HG03521 (cell line): Measurements from ENCODE around the gene KRTAP1-4.
"Not testable (repeated sequence)": the region's sequence is repeated elsewhere in the genome, so short reads cannot be mapped to it uniquely, and the experiment has no call there.

ENCODE experiments used
- ATAC-seq: cut with Tn5 transposase; IDR thresholded peaks from one replicate; pipeline ENCODE4 v1.9.1; 2021; ENCODE audit warnings: mild to moderate bottlenecking, moderate library complexity; ENCODE audit not compliant: unreplicated experiment

The KRTAP1-4 gene

GRCh38 chr17:41009301-41009760 lies 20.7 kb downstream of the KRTAP1-4 start:
- no peak for ATAC-seq

GRCh38 chr17:41008811-41009210 lies 21.2 kb downstream of the KRTAP1-4 start, which contains the start of gene KRTAP3-1:
Gene KRTAP3-1 (minus strand): TSS chr17:41009128. CDS start chr17:41009074, 54 bp downstream.
- ATAC-seq: no peak

GRCh38 chr17:41004397-41004796 lies 25.6 kb downstream of the KRTAP1-4 start:
- no peak for ATAC-seq

- no peak for ATAC-seq
Observed at GRCh38 chr17:41003926-41004325, 26.1 kb downstream of the KRTAP1-4 start.

GRCh38 chr17:41002814-41003213 lies 27.2 kb downstream of the KRTAP1-4 start:
- ATAC-seq: no peak

- ATAC-seq: no peak
Observed at GRCh38 chr17:41001795-41002194, 28.2 kb downstream of the KRTAP1-4 start.

GRCh38 chr17:40999563-40999962 lies 30.4 kb downstream of the KRTAP1-4 start, which contains the start of gene KRTAP3-2:
Gene KRTAP3-2 (minus strand): TSS chr17:40999906. CDS start chr17:40999853, 53 bp downstream.
- not testable (repeated sequence) for ATAC-seq

- ATAC-seq: no peak
Observed at GRCh38 chr17:40997361-40997760, 32.6 kb downstream of the KRTAP1-4 start.

GRCh38 chr17:40996829-40997228 lies 33.2 kb downstream of the KRTAP1-4 start:
- ATAC-seq: no peak

GRCh38 chr17:40995116-40995515 lies 34.9 kb downstream of the KRTAP1-4 start:
- ATAC-seq: no peak

- ATAC-seq: no peak
Observed at GRCh38 chr17:40993839-40994238, 36.2 kb downstream of the KRTAP1-4 start, which contains the start of gene KRTAP3-3. Gene KRTAP3-3 (minus strand): TSS chr17:40994164. CDS start chr17:40994097, 67 bp downstream.

- no peak for ATAC-seq
Observed at GRCh38 chr17:40993084-40993483, 36.9 kb downstream of the KRTAP1-4 start.

GRCh38 chr17:40992666-40993065 lies 37.3 kb downstream of the KRTAP1-4 start:
- no peak for ATAC-seq

GRCh38 chr17:40986920-40987319 lies 43.1 kb downstream of the KRTAP1-4 start:
- ATAC-seq: no peak

- ATAC-seq: no peak
Observed at GRCh38 chr17:40984226-40984625, 45.8 kb downstream of the KRTAP1-4 start, which contains the start of gene KRT40. Gene KRT40 (minus strand): TSS chr17:40984326. CDS start chr17:40984273, 53 bp downstream.

- ATAC-seq: no peak
Observed at GRCh38 chr17:40981115-40981514, 48.9 kb downstream of the KRTAP1-4 start.

GRCh38 chr17:40980596-40980995 lies 49.4 kb downstream of the KRTAP1-4 start:
- no peak for ATAC-seq

- no peak for ATAC-seq
Observed at GRCh38 chr17:40980117-40980516, 49.9 kb downstream of the KRTAP1-4 start.
